Measurements from ENCODE around the gene UQCRQ. TPM values are rescaled to one million over a fixed set of nuclear protein-coding genes. Genes with fewer than 3 reads are reported as not detected.

Gene UQCRQ
- total and polyA plus RNA-seq, 2 donors (not counting 1 experiment from before 2014, with no cell fraction given): 71.1 to 90.0 TPM

DNA sequence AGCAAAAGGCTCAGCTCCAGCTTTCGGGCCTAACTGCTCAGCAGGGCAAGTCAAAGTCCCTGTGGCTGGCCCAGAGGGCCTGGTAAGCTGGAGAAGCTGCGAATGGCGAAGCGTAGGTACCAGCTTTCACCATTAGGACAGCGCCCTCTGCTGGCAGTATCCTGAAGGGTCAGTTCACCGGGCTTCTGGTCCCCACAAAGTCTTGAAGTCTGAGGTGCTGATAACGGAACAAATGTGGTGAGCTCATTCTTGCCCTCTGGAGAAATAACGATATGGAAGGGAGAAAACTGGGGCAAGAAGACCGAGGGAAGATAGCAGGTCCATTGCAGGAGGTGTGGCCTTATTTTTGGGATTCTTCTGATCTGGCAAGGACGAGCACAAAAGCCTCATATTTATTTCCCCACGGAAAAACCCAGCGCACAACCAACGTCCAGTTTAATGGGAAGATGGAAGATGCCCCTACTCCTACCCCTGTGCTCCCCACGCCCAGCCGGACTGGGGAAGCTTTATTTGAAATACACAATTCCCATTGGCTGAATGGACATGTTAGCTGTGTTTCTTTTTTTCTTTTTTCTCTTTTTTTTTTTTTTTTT is 46.2 kb upstream of the UQCRQ start:
- H3K27ac Mint-ChIP-seq: no peak overlapping the region
- H3K27ac ChIP-seq (ENCODE audit: low read length in 2 of 2): no peak overlapping the region
- no peaks in the 10 kb centered on the region for H4K20me1 ChIP-seq (ENCODE audit: control insufficient read depth, insufficient read depth, low read length, poor library complexity, severe bottlenecking)
- peaks cover 0 to 54% (median 25%) of the 10 kb centered on the region in 4 experiments for H3K27me3 ChIP-seq (replicated peaks in 1 of 4; ENCODE audit: control extremely low read depth in 1 of 4, control insufficient read depth in 3 of 4, insufficient read depth in 4 of 4, low read length in 3 of 4)
- H3K4me2 ChIP-seq (replicated peaks; ENCODE audit: low read depth, low read length, poor library complexity, severe bottlenecking): peak overlapping the region; percentile 64
- H3K4me3 Mint-ChIP-seq: peak overlapping the region; percentile 55
- peaks cover 0 to 3% (median 0%) of the 10 kb centered on the region in 3 donors for H3K9me3 ChIP-seq (ENCODE audit: control extremely low read depth in 1 of 3, control insufficient read depth in 2 of 3, insufficient read depth in 1 of 3, low read length in 2 of 3)
- H2AFZ ChIP-seq (ENCODE audit: insufficient read depth, low read depth, low read length, poor library complexity, severe bottlenecking): peak overlapping the region; percentile 69
- ChIA-PET POLR2A (interaction anchor here (0.7 kb wide), 2 partner anchors 142 to 319 kb away, joined by 4 to 6 read pairs; no protein-coding TSS in a partner anchor), CTCF (interaction anchor here (0.6 to 6.2 kb wide), 49 partner anchors 9 to 582 kb away, joined by 3 to 66 read pairs (median 4); partner anchors contain the start of genes CCNI2, KIF3A and SHROOM1)
- H3K4me1 ChIP-seq (ENCODE audit: control insufficient read depth in 2 of 2, insufficient read depth in 2 of 2, low read length in 2 of 2): peaks cover 27% of the 10 kb centered on the region in 2 donors
- no peaks in the 10 kb centered on the region for H3K9me3 Mint-ChIP-seq (ENCODE audit: insufficient read depth)
- DNase-seq (peak; percentile 89), ATAC-seq (ENCODE audit: low read depth) (peak; percentile 89)
- no peaks in the 10 kb centered on the region for H3K36me3 ChIP-seq (replicated peaks in 1 of 2; ENCODE audit: control extremely low read depth in 1 of 2, control insufficient read depth in 1 of 2, extremely low read depth in 1 of 2, insufficient read depth in 2 of 2, low read length in 1 of 2)
- 2% methylated on average over 9 of the region's 15 CpGs for WGBS (ENCODE audit: insufficient coverage)
- H3K4me3 ChIP-seq (ENCODE audit: control extremely low read depth in 1 of 5, extremely low read depth in 1 of 5, insufficient read depth in 1 of 5, low read depth in 2 of 5, low read length in 4 of 5): peak overlapping the region in 3 of 5 experiments; percentile 23 to 39 (median 28)
- TF ChIP-seq EZH2 (IDR thresholded peaks at IDR 0.05; ENCODE audit: borderline replicate concordance, insufficient read depth, low read depth, low read length, poor library complexity, severe bottlenecking): no peak
- TF ChIP-seq, protein P1, sequence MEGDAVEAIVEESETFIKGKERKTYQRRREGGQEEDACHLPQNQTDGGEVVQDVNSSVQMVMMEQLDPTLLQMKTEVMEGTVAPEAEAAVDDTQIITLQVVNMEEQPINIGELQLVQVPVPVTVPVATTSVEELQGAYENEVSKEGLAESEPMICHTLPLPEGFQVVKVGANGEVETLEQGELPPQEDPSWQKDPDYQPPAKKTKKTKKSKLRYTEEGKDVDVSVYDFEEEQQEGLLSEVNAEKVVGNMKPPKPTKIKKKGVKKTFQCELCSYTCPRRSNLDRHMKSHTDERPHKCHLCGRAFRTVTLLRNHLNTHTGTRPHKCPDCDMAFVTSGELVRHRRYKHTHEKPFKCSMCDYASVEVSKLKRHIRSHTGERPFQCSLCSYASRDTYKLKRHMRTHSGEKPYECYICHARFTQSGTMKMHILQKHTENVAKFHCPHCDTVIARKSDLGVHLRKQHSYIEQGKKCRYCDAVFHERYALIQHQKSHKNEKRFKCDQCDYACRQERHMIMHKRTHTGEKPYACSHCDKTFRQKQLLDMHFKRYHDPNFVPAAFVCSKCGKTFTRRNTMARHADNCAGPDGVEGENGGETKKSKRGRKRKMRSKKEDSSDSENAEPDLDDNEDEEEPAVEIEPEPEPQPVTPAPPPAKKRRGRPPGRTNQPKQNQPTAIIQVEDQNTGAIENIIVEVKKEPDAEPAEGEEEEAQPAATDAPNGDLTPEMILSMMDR (IDR thresholded peaks at IDR 0.05): peak; percentile 88
- H3K9ac ChIP-seq (ENCODE audit: low read length): peak overlapping the region; percentile 40
- no peaks in the 10 kb centered on the region for H3K79me2 ChIP-seq (ENCODE audit: control insufficient read depth, insufficient read depth, low read length)
- intact Hi-C loops (cut with micrococcal nuclease): loop anchor here (1.0 kb wide), 3 partner anchors 294 to 435 kb away; no protein-coding TSS in a partner anchor
- H3K27me3 Mint-ChIP-seq: peaks cover 21% of the 10 kb centered on the region
- H3K4me1 Mint-ChIP-seq: peaks cover 13% of the 10 kb centered on the region

- Mint-ChIP-seq H3K9me3 (ENCODE audit: insufficient read depth) (no peaks in the 10 kb centered on the region), H3K27me3 (peaks cover 25% of the 10 kb centered on the region), H3K4me3 (no peak overlapping the region), H3K4me1 (peaks cover 14% of the 10 kb centered on the region), H3K27ac (no peak overlapping the region)
- ChIA-PET CTCF (interaction anchor here (0.8 to 6.2 kb wide), 16 partner anchors 10 to 583 kb away, joined by 3 to 66 read pairs (median 6); partner anchors contain the start of gene SHROOM1), POLR2A (no interaction called here)
- H3K27ac ChIP-seq (ENCODE audit: low read length in 2 of 2): no peak overlapping the region
- no CpG with 5 or more reads among the region's 3 CpGs for WGBS (ENCODE audit: insufficient coverage)
- intact Hi-C loops (cut with micrococcal nuclease): no loop called here
- DNase-seq (no peak), ATAC-seq (ENCODE audit: low read depth) (no peak)
- no peaks in the 10 kb centered on the region for H3K36me3 ChIP-seq (replicated peaks in 1 of 2; ENCODE audit: control extremely low read depth in 1 of 2, control insufficient read depth in 1 of 2, extremely low read depth in 1 of 2, insufficient read depth in 2 of 2, low read length in 1 of 2)
- H3K9me3 ChIP-seq (ENCODE audit: control extremely low read depth in 1 of 3, control insufficient read depth in 2 of 3, insufficient read depth in 1 of 3, low read length in 2 of 3): peaks cover 0 to 4% (median 0%) of the 10 kb centered on the region in 3 donors
- peaks cover 33 to 36% of the 10 kb centered on the region in 2 donors for H3K4me1 ChIP-seq (ENCODE audit: control insufficient read depth in 2 of 2, insufficient read depth in 2 of 2, low read length in 2 of 2)
- peaks cover 0 to 60% (median 30%) of the 10 kb centered on the region in 4 experiments for H3K27me3 ChIP-seq (replicated peaks in 1 of 4; ENCODE audit: control extremely low read depth in 1 of 4, control insufficient read depth in 3 of 4, insufficient read depth in 4 of 4, low read length in 3 of 4)
- TF ChIP-seq, protein P1 (IDR thresholded peaks at IDR 0.05): no peak
- H2AFZ ChIP-seq (ENCODE audit: insufficient read depth, low read depth, low read length, poor library complexity, severe bottlenecking): no peak overlapping the region
- no peaks in the 10 kb centered on the region for H3K79me2 ChIP-seq (ENCODE audit: control insufficient read depth, insufficient read depth, low read length)
- no peak overlapping the region for H3K4me3 ChIP-seq (ENCODE audit: control extremely low read depth in 1 of 5, extremely low read depth in 1 of 5, insufficient read depth in 1 of 5, low read depth in 2 of 5, low read length in 4 of 5)
- no peak overlapping the region for H3K9ac ChIP-seq (ENCODE audit: low read length)
- H4K20me1 ChIP-seq (ENCODE audit: control insufficient read depth, insufficient read depth, low read length, poor library complexity, severe bottlenecking): no peaks in the 10 kb centered on the region
- H3K4me2 ChIP-seq (replicated peaks; ENCODE audit: low read depth, low read length, poor library complexity, severe bottlenecking): no peak overlapping the region
These were observed 45.1 kb upstream of the UQCRQ start for GRCh38 chr5:132821350-132821749.
